Hematopoietic multipotent progenitor cell treated with erythropoietin and hydrocortisone succinate and interleukin-3 and kit ligand, for 8 days (in vitro differentiated cells): Measurements from ENCODE around the gene EML2.
"Not testable (repeated sequence)": the region's sequence is repeated elsewhere in the genome, so short reads cannot be mapped to it uniquely, and the experiment has no call there.

Source experiments
- DNase-seq: peaks from one replicate; pipeline ENCODE4 v3.0.0-alpha.2; 2015

EML2 gene

DNA sequence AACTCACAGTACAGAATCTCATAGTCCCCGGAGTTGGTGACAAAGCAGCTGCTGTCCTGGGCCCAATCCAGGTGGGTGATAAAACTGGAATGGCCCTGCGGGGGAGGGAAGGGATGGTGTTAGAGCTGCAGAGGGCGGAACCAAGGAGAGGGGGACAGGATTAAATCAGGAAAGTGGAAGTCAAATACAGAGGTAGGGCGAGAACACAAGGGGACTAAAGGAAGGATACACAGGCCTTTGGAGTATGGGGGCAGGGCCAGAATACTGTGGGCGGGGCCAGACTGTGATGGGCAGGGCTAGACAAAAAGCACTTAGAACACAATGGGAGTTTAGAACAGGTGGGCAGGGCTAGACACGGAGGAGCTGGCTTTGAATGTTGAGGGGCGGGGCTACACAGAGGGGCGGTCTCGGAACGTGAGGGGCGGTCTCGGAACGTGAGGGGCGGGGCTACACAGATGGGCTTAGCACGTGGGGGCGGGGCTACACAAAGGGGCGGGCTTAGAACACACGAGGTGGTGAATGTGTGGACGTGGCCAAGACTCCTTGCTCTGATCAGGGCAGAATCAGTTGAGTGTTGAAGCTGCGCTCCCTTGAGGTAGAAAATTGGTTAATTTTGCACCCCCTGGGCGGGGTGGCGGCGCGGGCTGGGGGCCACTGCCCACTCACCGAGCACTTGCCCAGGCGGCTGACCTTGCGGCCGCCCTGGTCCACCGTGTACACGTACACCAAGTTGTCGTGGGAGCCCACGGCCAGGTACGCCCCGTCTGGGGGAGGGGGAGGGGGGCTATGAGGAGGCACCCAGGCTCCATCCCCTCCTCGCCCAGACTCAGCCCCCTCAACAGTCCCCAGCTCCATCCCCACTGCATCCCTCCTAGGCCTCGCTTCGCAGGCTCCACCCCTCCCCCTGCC, 23.1 kb downstream of the EML2 start:
- DNase-seq = peak; percentile 91

GRCh38 chr19:45615056-45615455, 24.1 kb downstream of the EML2 start:
- not testable (repeated sequence) for DNase-seq

GRCh38 chr19:45613926-45614725, 25.1 kb downstream of the EML2 start:
- peak; percentile 55 for DNase-seq

DNA sequence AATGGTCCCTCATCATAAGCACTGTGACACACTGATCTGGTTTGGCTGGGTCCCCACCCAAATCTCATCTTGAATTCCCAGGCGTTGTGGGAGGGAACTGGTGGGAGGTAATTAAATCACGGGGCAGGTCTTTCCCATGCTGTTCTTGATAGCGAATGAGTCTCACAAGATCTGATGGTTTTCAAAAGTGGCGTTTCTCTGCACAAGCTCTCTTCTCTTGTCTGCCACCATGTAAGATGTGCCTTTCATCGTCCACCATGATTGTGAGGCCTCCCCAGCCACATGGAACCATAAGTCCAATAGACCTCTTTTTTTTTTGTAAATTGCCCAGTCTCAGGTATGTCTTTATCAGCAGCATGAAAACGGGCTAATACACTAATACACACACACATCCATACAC, 30.2 kb downstream of the EML2 start:
- DNase-seq = no peak

- peak; percentile 67 for DNase-seq
Observed at GRCh38 chr19:45607071-45608029, 31.8 kb downstream of the EML2 start.

DNA sequence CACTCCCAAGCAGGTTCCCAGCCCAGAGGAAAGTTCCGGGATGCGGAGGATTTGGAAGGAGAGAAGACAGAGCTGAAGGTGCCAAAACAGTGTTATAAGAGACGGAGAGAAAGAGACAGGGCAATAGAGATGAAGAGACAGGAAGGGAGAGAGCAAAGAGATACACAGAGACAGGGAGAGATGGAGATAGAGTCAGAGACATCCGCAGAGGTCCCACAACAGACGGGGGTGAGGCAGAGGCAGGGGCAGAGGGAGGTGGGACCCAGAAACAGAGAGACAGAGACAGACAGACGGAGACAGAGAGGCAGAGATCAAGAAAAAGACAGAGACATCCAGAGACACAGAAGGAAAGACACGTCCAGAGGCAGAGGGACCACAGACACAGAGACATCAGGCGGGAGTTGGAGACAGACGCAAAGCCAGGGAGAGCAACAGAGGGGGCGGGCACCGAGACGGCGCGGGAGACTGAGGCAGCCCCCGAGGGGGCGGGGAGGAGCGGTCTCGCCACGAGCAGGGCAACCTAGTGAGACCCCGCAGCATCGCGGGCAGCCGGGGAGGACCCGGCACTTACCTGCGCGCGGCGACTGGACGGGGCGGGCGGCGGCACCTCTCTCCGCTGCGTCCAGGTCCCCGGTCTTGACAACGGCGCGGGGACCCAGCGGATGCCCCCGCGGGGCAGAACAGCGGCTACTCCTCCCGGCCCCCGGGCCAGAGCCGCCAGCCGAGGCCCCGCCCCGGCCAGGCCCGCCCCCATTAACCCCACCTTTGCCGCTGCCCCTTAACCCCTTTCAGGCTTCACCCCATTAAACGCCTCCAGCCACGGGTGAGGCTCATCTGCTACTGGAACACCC, 37.4 kb downstream of the EML2 start, which contains the start of gene GPR4:
Gene GPR4, minus strand, starts transcription at position 689 of the 851 bp plus-strand sequence. CDS start 10,346 bp downstream, outside the sequence.
- no peak for DNase-seq

DNA sequence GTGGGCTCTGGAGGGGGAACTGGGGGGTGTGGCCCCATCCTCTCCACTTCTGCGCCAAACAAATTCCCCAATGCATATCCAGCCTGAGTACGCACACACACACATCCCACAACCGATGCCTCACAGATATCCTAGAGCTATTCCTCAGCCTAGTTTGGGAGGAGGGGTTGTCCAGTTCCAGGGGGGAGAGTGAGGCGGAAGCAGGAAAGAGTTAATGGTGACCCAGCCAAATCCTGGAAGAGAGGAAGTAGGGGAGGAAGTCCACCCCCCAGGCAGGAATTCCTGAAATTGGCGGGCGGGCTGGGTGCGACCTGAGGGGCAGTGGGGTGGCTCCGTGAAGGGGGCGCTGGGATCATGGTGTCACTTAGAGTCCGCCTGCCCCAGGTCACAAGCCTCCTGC, 38.1 kb downstream of the EML2 start:
- DNase-seq = no peak

DNA sequence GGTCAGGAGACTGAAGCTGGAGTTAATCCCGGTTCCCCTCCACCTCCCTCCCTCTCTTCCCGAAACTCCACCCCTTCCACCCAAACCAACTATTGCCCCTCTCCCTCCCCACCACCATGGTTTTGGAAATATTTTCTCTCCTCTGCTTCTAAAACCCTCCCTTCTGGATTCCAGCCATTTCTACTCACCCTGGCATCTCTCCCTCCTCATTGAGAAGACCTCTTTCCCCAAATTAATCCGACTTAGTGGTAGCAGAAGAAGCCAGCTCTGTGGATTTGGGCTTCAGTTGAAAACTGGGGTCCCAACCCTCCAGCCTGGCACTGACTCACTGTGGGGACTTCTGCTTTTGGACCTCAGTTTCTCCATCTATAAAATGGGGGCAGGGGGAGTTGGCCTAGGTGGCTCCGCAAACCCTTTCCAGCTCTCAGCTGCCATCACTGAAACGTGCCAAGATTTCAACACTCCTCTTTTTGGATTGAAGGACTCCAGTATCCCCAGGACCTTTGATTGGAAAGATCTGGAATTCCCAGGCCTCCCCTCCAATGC, 38.8 kb downstream of the EML2 start:
- DNase-seq = no peak

GRCh38 chr19:45599286-45599685, 39.9 kb downstream of the EML2 start:
- no peak for DNase-seq

- no peak for DNase-seq
Observed at GRCh38 chr19:45598267-45599001, 40.8 kb downstream of the EML2 start.

- DNase-seq = no peak
Observed at GRCh38 chr19:45597425-45598111, 41.6 kb downstream of the EML2 start.

DNA sequence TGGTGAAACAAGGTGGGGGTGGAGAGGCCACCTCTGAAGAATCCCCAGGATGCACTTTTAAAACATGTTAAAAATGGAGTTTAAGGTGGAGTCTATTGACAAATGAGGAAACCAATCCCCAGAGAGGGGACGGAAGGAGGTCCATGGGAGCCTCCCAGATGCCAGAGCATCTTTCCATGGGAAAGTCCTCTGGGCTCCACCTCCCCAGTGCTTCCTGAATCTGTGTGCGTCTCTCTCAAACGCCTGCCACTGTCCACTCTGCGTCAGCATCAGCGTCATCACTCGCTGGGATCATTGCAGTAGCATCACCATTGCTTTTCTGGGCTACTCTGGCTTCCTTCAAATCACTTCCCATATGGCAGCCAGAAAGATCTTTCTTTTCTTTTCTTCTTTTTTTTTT, 43.4 kb downstream of the EML2 start:
- DNase-seq = no peak

- DNase-seq = no peak
Observed at GRCh38 chr19:45593520-45593919, 45.7 kb downstream of the EML2 start.

DNA sequence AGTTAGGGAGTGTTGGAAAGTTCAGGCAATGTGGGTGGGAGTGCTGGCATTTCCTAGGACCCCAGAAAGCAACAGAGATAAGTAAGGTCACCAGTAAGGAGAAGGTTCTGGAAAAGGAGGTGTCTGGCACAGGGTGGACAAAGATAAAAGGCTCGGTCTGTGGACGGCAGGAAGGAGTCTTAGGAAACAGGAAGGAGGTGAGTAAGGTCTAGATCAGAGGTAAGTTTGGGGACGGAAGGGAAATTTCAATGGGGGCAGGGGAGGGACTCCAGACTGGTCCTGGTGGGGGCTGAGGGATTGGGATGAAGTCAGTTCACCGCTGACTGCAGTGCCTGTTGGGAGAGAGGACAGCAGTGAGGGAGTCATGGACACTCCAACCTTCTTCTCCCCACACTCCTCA, 46.8 kb downstream of the EML2 start:
- DNase-seq = no peak

DNA sequence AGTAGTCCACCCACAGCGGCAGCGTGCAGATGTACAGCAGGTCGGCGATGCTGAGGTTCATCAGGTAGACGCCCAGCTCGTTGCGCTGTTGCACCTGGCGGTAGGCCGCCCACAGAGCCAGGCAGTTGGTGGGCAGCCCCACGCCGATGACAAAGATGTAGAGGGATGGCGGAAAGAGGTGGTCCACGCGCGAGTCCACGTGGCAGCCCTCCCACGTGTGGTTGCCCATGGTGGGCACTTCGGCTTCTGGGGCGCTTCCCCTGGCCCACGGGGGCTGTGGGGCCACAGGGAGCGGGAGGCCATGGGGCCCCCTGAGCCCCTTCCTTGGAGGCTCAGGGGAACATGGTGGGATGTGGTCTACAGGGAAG, 47.6 kb downstream of the EML2 start:
- DNase-seq = no peak

GRCh38 chr19:45591004-45591637, 48.1 kb downstream of the EML2 start:
- peak; percentile 52 for DNase-seq

GRCh38 chr19:45590300-45591003, 48.7 kb downstream of the EML2 start:
- DNase-seq = no peak

GRCh38 chr19:45589768-45590167, 49.4 kb downstream of the EML2 start:
- DNase-seq = no peak

- no peak for DNase-seq
Observed at GRCh38 chr19:45587873-45588272, 51.3 kb downstream of the EML2 start.
